ENCODE results near the gene WDCP. TPM values are rescaled to one million over a fixed set of nuclear protein-coding genes. Genes with fewer than 3 reads are reported as not detected.

WDCP gene
- total RNA-seq, 4 donors from 2014 or later: 5.9 to 18.2 (median 12.1) TPM

DNA sequence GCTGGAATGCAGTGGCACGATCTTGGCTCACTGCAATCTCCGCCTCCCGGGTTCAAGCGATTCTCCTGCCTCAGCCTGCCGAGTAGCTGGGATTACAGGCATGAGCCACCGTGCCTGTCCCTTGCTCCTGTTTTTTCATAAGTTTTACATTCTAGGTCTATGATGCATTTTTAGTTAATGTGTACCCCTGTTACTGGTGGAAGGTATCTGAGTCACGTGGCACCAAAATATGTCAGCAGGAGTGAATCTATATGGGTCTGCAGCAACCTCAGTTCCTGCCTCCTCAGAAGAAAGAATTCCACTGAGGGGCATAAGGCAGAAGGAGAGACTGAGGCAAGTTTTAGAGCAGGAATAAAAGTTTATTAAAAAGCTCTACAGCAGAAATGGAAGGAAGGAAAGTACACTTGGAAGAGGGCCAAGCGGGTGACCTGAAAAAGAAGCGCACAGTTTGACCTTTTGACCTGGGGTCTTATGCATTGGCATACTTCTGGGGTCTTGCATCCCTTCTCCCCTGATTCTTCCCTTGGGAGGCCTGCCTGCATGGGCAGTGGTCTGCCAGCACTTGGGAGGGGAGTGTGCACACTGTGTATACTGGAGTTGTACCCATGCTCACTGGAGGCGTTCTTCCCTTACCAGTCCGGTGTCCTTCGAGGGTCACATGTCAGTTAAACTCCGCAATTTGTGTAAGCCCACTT is 38.4 kb downstream of the WDCP start:
- intact Hi-C loops (cut with DNase I; ENCODE audit: low total_unique reads): no loop called here

DNA sequence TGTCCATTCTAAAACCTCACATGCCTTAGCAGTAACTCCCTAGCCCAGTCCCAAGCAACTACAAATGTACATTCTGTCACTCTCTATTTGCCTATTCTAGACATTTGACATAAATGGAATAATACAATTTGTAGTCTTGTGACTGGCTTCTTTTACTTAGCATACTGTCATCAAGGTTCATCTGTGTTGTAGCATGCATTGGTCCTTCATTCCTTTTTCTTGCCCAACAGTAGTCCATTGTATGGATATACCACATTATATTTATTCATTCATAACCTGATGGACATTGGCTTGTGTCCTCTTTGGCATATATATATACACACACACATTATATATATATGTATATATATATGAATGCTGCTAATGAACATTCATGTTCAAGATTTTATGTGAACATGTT is 39.5 kb downstream of the WDCP start:
- TF ChIP-seq, protein P1, sequence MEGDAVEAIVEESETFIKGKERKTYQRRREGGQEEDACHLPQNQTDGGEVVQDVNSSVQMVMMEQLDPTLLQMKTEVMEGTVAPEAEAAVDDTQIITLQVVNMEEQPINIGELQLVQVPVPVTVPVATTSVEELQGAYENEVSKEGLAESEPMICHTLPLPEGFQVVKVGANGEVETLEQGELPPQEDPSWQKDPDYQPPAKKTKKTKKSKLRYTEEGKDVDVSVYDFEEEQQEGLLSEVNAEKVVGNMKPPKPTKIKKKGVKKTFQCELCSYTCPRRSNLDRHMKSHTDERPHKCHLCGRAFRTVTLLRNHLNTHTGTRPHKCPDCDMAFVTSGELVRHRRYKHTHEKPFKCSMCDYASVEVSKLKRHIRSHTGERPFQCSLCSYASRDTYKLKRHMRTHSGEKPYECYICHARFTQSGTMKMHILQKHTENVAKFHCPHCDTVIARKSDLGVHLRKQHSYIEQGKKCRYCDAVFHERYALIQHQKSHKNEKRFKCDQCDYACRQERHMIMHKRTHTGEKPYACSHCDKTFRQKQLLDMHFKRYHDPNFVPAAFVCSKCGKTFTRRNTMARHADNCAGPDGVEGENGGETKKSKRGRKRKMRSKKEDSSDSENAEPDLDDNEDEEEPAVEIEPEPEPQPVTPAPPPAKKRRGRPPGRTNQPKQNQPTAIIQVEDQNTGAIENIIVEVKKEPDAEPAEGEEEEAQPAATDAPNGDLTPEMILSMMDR (IDR thresholded peaks at IDR 0.05): no peak
- no peak for TF ChIP-seq POLR2A (IDR thresholded peaks at IDR 0.05)
- peaks cover 0 to 6% of the 10 kb centered on the region in 2 donors for H3K4me1 ChIP-seq
- DNase-seq: no peak
- H3K27ac ChIP-seq: no peak overlapping the region
- no peak overlapping the region for H3K4me3 ChIP-seq
- intact Hi-C loops (cut with DNase I; ENCODE audit: low total_unique reads): no loop called here
- no peaks in the 10 kb centered on the region for H3K9me3 ChIP-seq
- peaks cover 0 to 8% of the 10 kb centered on the region in 2 donors for H3K27me3 ChIP-seq
- no peaks in the 10 kb centered on the region for H3K36me3 ChIP-seq

More for the DNA sequence above, 38.4 kb downstream of the WDCP start:
- Histone ChIP-seq H3K27me3 (peaks cover 0 to 8% of the 10 kb centered on the region in 2 donors), H3K9me3 (no peaks in the 10 kb centered on the region), H3K27ac (no peak overlapping the region), H3K4me3 (no peak overlapping the region), H3K4me1 (peaks cover 0 to 6% of the 10 kb centered on the region in 2 donors), H3K36me3 (no peaks in the 10 kb centered on the region)
- DNase-seq: no peak
- TF ChIP-seq, protein P1 (IDR thresholded peaks at IDR 0.05): no peak
- TF ChIP-seq POLR2A (IDR thresholded peaks at IDR 0.05): no peak

- Histone ChIP-seq H3K4me1 (no peaks in the 10 kb centered on the region), H3K36me3 (no peaks in the 10 kb centered on the region), H3K27me3 (no peaks in the 10 kb centered on the region), H3K27ac (peak overlapping the region in 1 of 2 donors; percentile 14), H3K4me3 (no peak overlapping the region), H3K9me3 (no peaks in the 10 kb centered on the region)
- intact Hi-C loops (cut with DNase I; ENCODE audit: low total_unique reads): no loop called here
- TF ChIP-seq POLR2A (IDR thresholded peaks at IDR 0.05): no peak
- TF ChIP-seq, protein P1 (IDR thresholded peaks at IDR 0.05): no peak
- no peak for DNase-seq
Observed at GRCh38 chr2:23994567-23994966, 52.6 kb downstream of the WDCP start.

- no peak overlapping the region for H3K4me3 ChIP-seq
- no peaks in the 10 kb centered on the region for H3K27me3 ChIP-seq
- intact Hi-C loops (cut with DNase I; ENCODE audit: low total_unique reads): no loop called here
- H3K4me1 ChIP-seq: no peaks in the 10 kb centered on the region
- H3K27ac ChIP-seq: peak overlapping the region in 1 of 2 donors; percentile 64
- no peaks in the 10 kb centered on the region for H3K9me3 ChIP-seq
- TF ChIP-seq, protein P1 (IDR thresholded peaks at IDR 0.05): no peak
- TF ChIP-seq POLR2A (IDR thresholded peaks at IDR 0.05): no peak
- no peak for DNase-seq
- H3K36me3 ChIP-seq: no peaks in the 10 kb centered on the region
Observed at GRCh38 chr2:23993736-23994269, 53.4 kb downstream of the WDCP start.

DNA sequence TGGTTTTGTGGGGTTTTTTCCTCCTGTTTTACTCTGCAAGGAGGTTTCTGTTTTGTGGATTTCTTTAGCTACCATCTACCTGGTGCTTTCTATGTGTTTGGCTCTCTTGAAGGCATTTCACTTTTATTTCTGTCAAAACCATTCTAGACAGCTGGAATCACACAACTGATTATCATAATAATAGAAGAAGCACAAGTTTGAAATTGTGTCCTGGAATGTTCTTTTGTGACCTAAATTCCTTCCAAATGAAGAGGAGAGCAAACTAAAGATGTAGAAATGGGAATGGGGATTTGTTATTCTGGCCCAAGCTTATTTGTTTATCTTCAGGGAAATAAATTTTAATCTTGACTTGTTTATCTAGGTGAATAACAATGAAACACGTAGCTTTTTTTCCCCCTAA is 54.3 kb downstream of the WDCP start:
- Histone ChIP-seq H3K36me3 (no peaks in the 10 kb centered on the region), H3K4me1 (no peaks in the 10 kb centered on the region), H3K27ac (peak overlapping the region in 1 of 2 donors; percentile 64), H3K9me3 (no peaks in the 10 kb centered on the region), H3K4me3 (no peak overlapping the region), H3K27me3 (no peaks in the 10 kb centered on the region)
- intact Hi-C loops (cut with DNase I; ENCODE audit: low total_unique reads): no loop called here
- TF ChIP-seq POLR2A (IDR thresholded peaks at IDR 0.05): no peak
- TF ChIP-seq, protein P1 (IDR thresholded peaks at IDR 0.05): no peak
- DNase-seq: no peak

All from uterus (tissue), 4 donors.